H1 (cell line): ENCODE measurements around the gene ADAMTS14. TPM values are rescaled to one million over a fixed set of nuclear protein-coding genes. Genes with fewer than 3 reads are reported as not detected.

Experiments used
- FOSL1 ChIP-seq: IDR thresholded peaks from 2 replicates; pipeline ENCODE4 v1.6.1; 2011; ENCODE audit warnings: mild to moderate bottlenecking, low read depth, low read length, moderate library complexity; ENCODE audit not compliant: insufficient read depth
- SP1 ChIP-seq: IDR thresholded peaks from 2 replicates; pipeline ENCODE4 v1.6.1; 2011; ENCODE audit warnings: low read depth, low read length
- TBP ChIP-seq: IDR thresholded peaks from 2 replicates; pipeline ENCODE4 v1.6.1; 2011; ENCODE audit warnings: low read depth, low read length, improper control_type of control experiment
- TEAD4 ChIP-seq: IDR thresholded peaks from 2 replicates; pipeline ENCODE4 v1.6.1; 2012; ENCODE audit warnings: low read depth, low read length, inconsistent platforms, mixed read lengths
- YY1 ChIP-seq: IDR thresholded peaks from 2 replicates; pipeline ENCODE4 v1.6.1; 2011; ENCODE audit warnings: low read depth, mild to moderate bottlenecking, low read length
- polyA plus RNA-seq, 7 experiments: library from polyadenylated mRNA; depleted of rRNA in 3 of 7; stranded (reverse) in 5 of 7; unstranded in 2 of 7; fragments of >200 nt in 5 of 7; fragments of 200-250 nt in 2 of 7; gene quantifications; 1 replicate in 5 of 7; 2 replicates in 1 of 7; 4 replicates in 1 of 7; pipeline versions ENCODE4 v1.2.1 to v1.2.3, GENCODE V29; 2011 to 2013; ENCODE audit warnings: missing spikeins in 2 of 7, mixed read lengths in 2 of 7
- total RNA-seq: library from RNA; stranded (reverse); fragmentation: NEBNext Ultra II Directional; extraction: Animal tissue kit (Norgen Biotek cat#: 25700); gene quantifications from 2 replicates; pipeline ENCODE4 v1.2.1, GENCODE V29; 2021
- TF ChIP-seq, protein P1 (sequence below): fragments of 300-600 bp; sonication (generic); IDR thresholded peaks from 2 replicates; pipeline ENCODE4 v1.7.1; 2012; ENCODE audit warnings: low read length, moderate library complexity, mild to moderate bottlenecking, inconsistent platforms; ENCODE audit not compliant: insufficient replicate concordance

ADAMTS14 gene
- total and polyA plus RNA-seq, 2 of the 8 experiments (the other 6 are each of a cell fraction or from before 2014, with no cell fraction given), result 2.0 to 2.3 TPM

DNA sequence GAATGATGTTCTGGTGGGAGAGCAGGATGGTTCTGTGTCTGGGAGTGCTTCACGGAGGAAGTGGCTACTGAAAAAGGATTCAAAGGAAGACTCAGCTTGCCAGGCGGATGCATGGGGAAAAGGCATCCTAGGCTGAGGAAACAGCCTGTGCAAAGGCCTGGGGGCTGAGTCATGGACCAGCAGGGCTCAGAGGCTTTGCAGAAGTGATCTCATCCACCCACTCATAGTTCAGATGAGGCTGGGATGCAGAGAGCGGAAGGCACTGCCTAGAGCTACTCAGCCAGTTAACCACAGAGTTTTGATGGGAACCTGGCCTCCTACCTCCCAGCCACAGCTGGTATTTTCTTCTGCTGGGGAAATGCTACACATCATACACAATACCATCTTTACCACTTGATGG lies 15.8 kb upstream of the ADAMTS14 start (continued):
- TF ChIP-seq, protein P1, sequence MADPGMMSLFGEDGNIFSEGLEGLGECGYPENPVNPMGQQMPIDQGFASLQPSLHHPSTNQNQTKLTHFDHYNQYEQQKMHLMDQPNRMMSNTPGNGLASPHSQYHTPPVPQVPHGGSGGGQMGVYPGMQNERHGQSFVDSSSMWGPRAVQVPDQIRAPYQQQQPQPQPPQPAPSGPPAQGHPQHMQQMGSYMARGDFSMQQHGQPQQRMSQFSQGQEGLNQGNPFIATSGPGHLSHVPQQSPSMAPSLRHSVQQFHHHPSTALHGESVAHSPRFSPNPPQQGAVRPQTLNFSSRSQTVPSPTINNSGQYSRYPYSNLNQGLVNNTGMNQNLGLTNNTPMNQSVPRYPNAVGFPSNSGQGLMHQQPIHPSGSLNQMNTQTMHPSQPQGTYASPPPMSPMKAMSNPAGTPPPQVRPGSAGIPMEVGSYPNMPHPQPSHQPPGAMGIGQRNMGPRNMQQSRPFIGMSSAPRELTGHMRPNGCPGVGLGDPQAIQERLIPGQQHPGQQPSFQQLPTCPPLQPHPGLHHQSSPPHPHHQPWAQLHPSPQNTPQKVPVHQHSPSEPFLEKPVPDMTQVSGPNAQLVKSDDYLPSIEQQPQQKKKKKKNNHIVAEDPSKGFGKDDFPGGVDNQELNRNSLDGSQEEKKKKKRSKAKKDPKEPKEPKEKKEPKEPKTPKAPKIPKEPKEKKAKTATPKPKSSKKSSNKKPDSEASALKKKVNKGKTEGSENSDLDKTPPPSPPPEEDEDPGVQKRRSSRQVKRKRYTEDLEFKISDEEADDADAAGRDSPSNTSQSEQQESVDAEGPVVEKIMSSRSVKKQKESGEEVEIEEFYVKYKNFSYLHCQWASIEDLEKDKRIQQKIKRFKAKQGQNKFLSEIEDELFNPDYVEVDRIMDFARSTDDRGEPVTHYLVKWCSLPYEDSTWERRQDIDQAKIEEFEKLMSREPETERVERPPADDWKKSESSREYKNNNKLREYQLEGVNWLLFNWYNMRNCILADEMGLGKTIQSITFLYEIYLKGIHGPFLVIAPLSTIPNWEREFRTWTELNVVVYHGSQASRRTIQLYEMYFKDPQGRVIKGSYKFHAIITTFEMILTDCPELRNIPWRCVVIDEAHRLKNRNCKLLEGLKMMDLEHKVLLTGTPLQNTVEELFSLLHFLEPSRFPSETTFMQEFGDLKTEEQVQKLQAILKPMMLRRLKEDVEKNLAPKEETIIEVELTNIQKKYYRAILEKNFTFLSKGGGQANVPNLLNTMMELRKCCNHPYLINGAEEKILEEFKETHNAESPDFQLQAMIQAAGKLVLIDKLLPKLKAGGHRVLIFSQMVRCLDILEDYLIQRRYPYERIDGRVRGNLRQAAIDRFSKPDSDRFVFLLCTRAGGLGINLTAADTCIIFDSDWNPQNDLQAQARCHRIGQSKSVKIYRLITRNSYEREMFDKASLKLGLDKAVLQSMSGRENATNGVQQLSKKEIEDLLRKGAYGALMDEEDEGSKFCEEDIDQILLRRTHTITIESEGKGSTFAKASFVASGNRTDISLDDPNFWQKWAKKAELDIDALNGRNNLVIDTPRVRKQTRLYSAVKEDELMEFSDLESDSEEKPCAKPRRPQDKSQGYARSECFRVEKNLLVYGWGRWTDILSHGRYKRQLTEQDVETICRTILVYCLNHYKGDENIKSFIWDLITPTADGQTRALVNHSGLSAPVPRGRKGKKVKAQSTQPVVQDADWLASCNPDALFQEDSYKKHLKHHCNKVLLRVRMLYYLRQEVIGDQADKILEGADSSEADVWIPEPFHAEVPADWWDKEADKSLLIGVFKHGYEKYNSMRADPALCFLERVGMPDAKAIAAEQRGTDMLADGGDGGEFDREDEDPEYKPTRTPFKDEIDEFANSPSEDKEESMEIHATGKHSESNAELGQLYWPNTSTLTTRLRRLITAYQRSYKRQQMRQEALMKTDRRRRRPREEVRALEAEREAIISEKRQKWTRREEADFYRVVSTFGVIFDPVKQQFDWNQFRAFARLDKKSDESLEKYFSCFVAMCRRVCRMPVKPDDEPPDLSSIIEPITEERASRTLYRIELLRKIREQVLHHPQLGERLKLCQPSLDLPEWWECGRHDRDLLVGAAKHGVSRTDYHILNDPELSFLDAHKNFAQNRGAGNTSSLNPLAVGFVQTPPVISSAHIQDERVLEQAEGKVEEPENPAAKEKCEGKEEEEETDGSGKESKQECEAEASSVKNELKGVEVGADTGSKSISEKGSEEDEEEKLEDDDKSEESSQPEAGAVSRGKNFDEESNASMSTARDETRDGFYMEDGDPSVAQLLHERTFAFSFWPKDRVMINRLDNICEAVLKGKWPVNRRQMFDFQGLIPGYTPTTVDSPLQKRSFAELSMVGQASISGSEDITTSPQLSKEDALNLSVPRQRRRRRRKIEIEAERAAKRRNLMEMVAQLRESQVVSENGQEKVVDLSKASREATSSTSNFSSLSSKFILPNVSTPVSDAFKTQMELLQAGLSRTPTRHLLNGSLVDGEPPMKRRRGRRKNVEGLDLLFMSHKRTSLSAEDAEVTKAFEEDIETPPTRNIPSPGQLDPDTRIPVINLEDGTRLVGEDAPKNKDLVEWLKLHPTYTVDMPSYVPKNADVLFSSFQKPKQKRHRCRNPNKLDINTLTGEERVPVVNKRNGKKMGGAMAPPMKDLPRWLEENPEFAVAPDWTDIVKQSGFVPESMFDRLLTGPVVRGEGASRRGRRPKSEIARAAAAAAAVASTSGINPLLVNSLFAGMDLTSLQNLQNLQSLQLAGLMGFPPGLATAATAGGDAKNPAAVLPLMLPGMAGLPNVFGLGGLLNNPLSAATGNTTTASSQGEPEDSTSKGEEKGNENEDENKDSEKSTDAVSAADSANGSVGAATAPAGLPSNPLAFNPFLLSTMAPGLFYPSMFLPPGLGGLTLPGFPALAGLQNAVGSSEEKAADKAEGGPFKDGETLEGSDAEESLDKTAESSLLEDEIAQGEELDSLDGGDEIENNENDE, result no peak
- TF ChIP-seq TBP (no peak), FOSL1 (no peak), YY1 (no peak), SP1 (no peak), TEAD4 (no peak)
- TF ChIP-seq, all 59 proteins: peak for 0
